Lower lobe of right lung (tissue), 2 donors: ENCODE data around the gene EVI5L. TPM values are rescaled to one million over a fixed set of nuclear protein-coding genes. Genes with fewer than 3 reads are reported as not detected.

Experiments used
- ATAC-seq, 2 donors: fragments of 200-7000 bp; cut with Tn5 transposase; one replicate each; pipeline ENCODE4 v1.9.1; 2020 to 2022; ENCODE audit warnings: mild to moderate bottlenecking in 2 of 2, moderate library complexity in 2 of 2
- DNase-seq: peaks from one replicate; pipeline ENCODE4 v3.0.0-alpha.2; 2020
- H3K27ac ChIP-seq: fragments of 200-600 bp; one replicate; pipeline ENCODE4 v1.8.0; 2022
- H3K27me3 ChIP-seq: fragments of 200-600 bp; one replicate; pipeline ENCODE4 v1.8.0; 2022; ENCODE audit warnings: low read depth
- H3K36me3 ChIP-seq: fragments of 200-600 bp; one replicate; pipeline ENCODE4 v1.8.0; 2022; ENCODE audit warnings: mild to moderate bottlenecking
- H3K4me1 ChIP-seq: fragments of 200-600 bp; one replicate; pipeline ENCODE4 v1.8.0; 2022
- H3K4me3 ChIP-seq: fragments of 200-600 bp; one replicate; pipeline ENCODE4 v1.8.0; 2022; ENCODE audit warnings: mild to moderate bottlenecking
- H3K9me3 ChIP-seq: fragments of 200-600 bp; one replicate; pipeline ENCODE4 v1.8.0; 2022
- CTCF ChIP-seq: fragments of 200-600 bp; IDR thresholded peaks from one replicate; pipeline ENCODE4 v1.8.0; 2022; ENCODE audit warnings: antibody characterized with exemption, mild to moderate bottlenecking
- intact Hi-C: fragments of 100-400 bp; cut with DNase I; formaldehyde crosslinking; loops from one replicate; pipeline ENCODE4 v1.11.0; 2022
- total RNA-seq: library from RNA; stranded (reverse); fragmentation: NEBNext Ultra II Directional; extraction: Animal tissue kit (Norgen Biotek cat#: 25700); gene quantifications from one replicate; pipeline ENCODE4 v1.2.1, GENCODE V29; 2021
- donor health status: DM: no; HTN: yes; CAD: no; lungs with severe emphysema.

The EVI5L gene
- total RNA-seq, 1 donor from 2014 or later, result 11.7 TPM

GRCh38 chr19:7861619-7862412, 31.8 kb downstream of the EVI5L start:
- H3K4me1 ChIP-seq, result peaks cover 11% of the 10 kb centered on the region
- peaks cover 20% of the 10 kb centered on the region for H3K27me3 ChIP-seq
- DNase-seq, result no peak
- peak overlapping the region; percentile 38 for H3K4me3 ChIP-seq
- peak in 1 of 2 donors; percentile 5 for ATAC-seq
- intact Hi-C loops, result no loop called here
- no peaks in the 10 kb centered on the region for H3K9me3 ChIP-seq
- TF ChIP-seq CTCF, result peak; percentile 10
- no peaks in the 10 kb centered on the region for H3K36me3 ChIP-seq
- H3K27ac ChIP-seq, result no peak overlapping the region

- Histone ChIP-seq H3K4me3 (peak overlapping the region; percentile 38), H3K4me1 (peaks cover 11% of the 10 kb centered on the region), H3K27ac (no peak overlapping the region), H3K27me3 (peaks cover 20% of the 10 kb centered on the region), H3K36me3 (no peaks in the 10 kb centered on the region), H3K9me3 (no peaks in the 10 kb centered on the region)
- peak; percentile 80 for DNase-seq
- ATAC-seq, result peak; percentile 68 to 79
- intact Hi-C loops, result no loop called here
- TF ChIP-seq CTCF, result no peak
Measured at GRCh38 chr19:7862413-7862951, 32.5 kb downstream of the EVI5L start.

GRCh38 chr19:7863157-7863970, 33.3 kb downstream of the EVI5L start:
- H3K9me3 ChIP-seq, result no peaks in the 10 kb centered on the region
- intact Hi-C loops, result no loop called here
- peaks cover 25% of the 10 kb centered on the region for H3K27me3 ChIP-seq
- no peak overlapping the region for H3K27ac ChIP-seq
- DNase-seq, result no peak
- peak in 1 of 2 donors; percentile 13 for ATAC-seq
- no peak overlapping the region for H3K4me3 ChIP-seq
- no peak for TF ChIP-seq CTCF
- H3K4me1 ChIP-seq, result peaks cover 13% of the 10 kb centered on the region
- H3K36me3 ChIP-seq, result no peaks in the 10 kb centered on the region

- no peak for ATAC-seq
- no peak for DNase-seq
- Histone ChIP-seq H3K27me3 (peaks cover 26% of the 10 kb centered on the region), H3K4me1 (peaks cover 21% of the 10 kb centered on the region), H3K4me3 (no peak overlapping the region), H3K9me3 (no peaks in the 10 kb centered on the region), H3K36me3 (no peaks in the 10 kb centered on the region), H3K27ac (no peak overlapping the region)
- intact Hi-C loops, result no loop called here
- TF ChIP-seq CTCF, result no peak
Measured at GRCh38 chr19:7863971-7864689, 34.1 kb downstream of the EVI5L start.

- no peak for DNase-seq
- ATAC-seq, result no peak
Measured at GRCh38 chr19:7864690-7865074, 34.7 kb downstream of the EVI5L start.

More at GRCh38 chr19:7864690-7865074, 34.7 kb downstream of the EVI5L start:
- intact Hi-C loops, result no loop called here
- Histone ChIP-seq H3K4me1 (peaks cover 27% of the 10 kb centered on the region), H3K9me3 (no peaks in the 10 kb centered on the region), H3K36me3 (no peaks in the 10 kb centered on the region), H3K27ac (no peak overlapping the region), H3K27me3 (peaks cover 26% of the 10 kb centered on the region), H3K4me3 (no peak overlapping the region)
- TF ChIP-seq CTCF, result no peak
